H1 (cell line): ENCODE data around the gene HOMER1. TPM values are rescaled to one million over a fixed set of nuclear protein-coding genes. Genes with fewer than 3 reads are reported as not detected.

Experiments used
- CHD7 ChIP-seq: fragments of 300-600 bp; sonication (generic); IDR thresholded peaks from 2 replicates; pipeline ENCODE4 v1.7.1; 2012; ENCODE audit warnings: low read length, moderate library complexity, mild to moderate bottlenecking, inconsistent platforms; ENCODE audit not compliant: insufficient replicate concordance
- polyA plus RNA-seq, 7 experiments: library from polyadenylated mRNA; depleted of rRNA in 3 of 7; stranded (reverse) in 5 of 7; unstranded in 2 of 7; fragments of >200 nt in 5 of 7; fragments of 200-250 nt in 2 of 7; gene quantifications; 1 replicate in 5 of 7; 2 replicates in 1 of 7; 4 replicates in 1 of 7; pipeline versions ENCODE4 v1.2.1 to v1.2.3, GENCODE V29; 2011 to 2013; ENCODE audit warnings: missing spikeins in 2 of 7, mixed read lengths in 2 of 7
- total RNA-seq: library from RNA; stranded (reverse); fragmentation: NEBNext Ultra II Directional; extraction: Animal tissue kit (Norgen Biotek cat#: 25700); gene quantifications from 2 replicates; pipeline ENCODE4 v1.2.1, GENCODE V29; 2021

Gene HOMER1
- total and polyA plus RNA-seq, 2 of the 8 experiments (the other 6 are each of a cell fraction or from before 2014, with no cell fraction given), result 6.4 to 57.9 TPM

- no peak for TF ChIP-seq CHD7
Measured at GRCh38 chr5:79547429-79547822, 33.5 kb upstream of the HOMER1 start (continued).
